Hepatocyte (in vitro differentiated cells): ENCODE data around the gene PTPRM. TPM values are rescaled to one million over a fixed set of nuclear protein-coding genes. Genes with fewer than 3 reads are reported as not detected.

Experiments
- DNase-seq: peaks from one replicate; pipeline ENCODE4 v3.0.0-alpha.2; 2016; ENCODE audit warnings: low spot score
- H2AFZ ChIP-seq: fragments of 200-600 bp; sonication (generic); 2 replicates; pipeline ENCODE4 v1.6.0; 2016; ENCODE audit warnings: antibody characterized with exemption, mild to moderate bottlenecking
- H3K27ac ChIP-seq: fragments of 200-600 bp; sonication (generic); 2 replicates; pipeline ENCODE4 v1.5.1; 2016; ENCODE audit warnings: mild to moderate bottlenecking
- H3K27me3 ChIP-seq: fragments of 200-600 bp; sonication (generic); 2 replicates; pipeline ENCODE4 v1.6.1; 2016
- H3K36me3 ChIP-seq: fragments of 200-600 bp; sonication (generic); replicated peaks from 2 replicates; pipeline ENCODE4 v1.5.1; 2016; ENCODE audit warnings: low read depth; ENCODE audit not compliant: insufficient read depth
- H3K4me1 ChIP-seq: fragments of 200-600 bp; sonication (generic); 2 replicates; pipeline ENCODE4 v1.5.1; 2016; ENCODE audit warnings: mild to moderate bottlenecking, moderate library complexity; ENCODE audit not compliant: insufficient read depth
- H3K4me2 ChIP-seq: fragments of 200-600 bp; sonication (generic); 2 replicates; pipeline ENCODE4 v1.6.0; 2016
- H3K4me3 ChIP-seq: fragments of 200-600 bp; sonication (generic); 2 replicates; pipeline ENCODE4 v1.5.1; 2016; ENCODE audit warnings: mild to moderate bottlenecking
- H3K79me2 ChIP-seq: fragments of 200-600 bp; sonication (generic); 2 replicates; pipeline ENCODE4 v1.6.0; 2017; ENCODE audit warnings: mild to moderate bottlenecking
- H3K9me2 ChIP-seq: fragments of 200-600 bp; sonication (generic); replicated peaks from 2 replicates; pipeline ENCODE4 v1.6.0; 2017; ENCODE audit warnings: mild to moderate bottlenecking; ENCODE audit not compliant: insufficient read depth
- H3K9me3 ChIP-seq: fragments of 200-600 bp; sonication (generic); 2 replicates; pipeline ENCODE4 v1.5.1; 2016; ENCODE audit warnings: low read depth, mild to moderate bottlenecking
- H4K20me1 ChIP-seq: fragments of 200-600 bp; sonication (generic); 2 replicates; pipeline ENCODE4 v1.6.0; 2016; ENCODE audit warnings: mild to moderate bottlenecking; ENCODE audit not compliant: insufficient read depth, poor library complexity, severe bottlenecking
- CTCF ChIP-seq: fragments of 200-600 bp; sonication (generic); IDR thresholded peaks from 2 replicates; pipeline ENCODE4 v1.5.1; 2016; ENCODE audit warnings: antibody characterized with exemption, mild to moderate bottlenecking; ENCODE audit not compliant: poor library complexity
- EZH2 ChIP-seq: fragments of 200-600 bp; sonication (generic); IDR thresholded peaks from 2 replicates; pipeline ENCODE4 v1.6.1; 2016; ENCODE audit warnings: antibody characterized with exemption, mild to moderate bottlenecking, borderline replicate concordance
- EZH2phosphoT487 ChIP-seq: fragments of 200-600 bp; sonication (generic); IDR thresholded peaks from one replicate; pipeline ENCODE4 v1.6.1; 2018; ENCODE audit warnings: antibody characterized with exemption, mild to moderate bottlenecking, low read depth, moderate library complexity; ENCODE audit not compliant: unreplicated experiment, severe bottlenecking
- WGBS: methylation state at CpG from one replicate; pipeline ENCODE4 v1.1.6; 2016; ENCODE audit warnings: low lambda C conversion rate; ENCODE audit errors: missing lambda C conversion rate; 5-methylcytosine and 5-hydroxymethylcytosine counted together
- polyA plus RNA-seq: library from polyadenylated mRNA; unstranded; fragments of >200 nt; fragmentation: Nextera tagmentation; extraction: Ambion mirVana; gene quantifications from 2 replicates; pipeline ENCODE4 v1.2.1, GENCODE V29; 2016
- total RNA-seq: library from RNA; depleted of rRNA; stranded (reverse); fragments of >200 nt; gene quantifications from 2 replicates; pipeline ENCODE4 v1.2.3, GENCODE V29; 2014

PTPRM gene
- total and polyA plus RNA-seq, 2 experiments from 2014 or later = 26.1 to 47.4 TPM

GRCh38 chr18:8097399-8097798 is 530.3 kb downstream of the PTPRM start:
- Histone ChIP-seq H4K20me1 (no peaks in the 10 kb centered on the region), H3K4me3 (no peak overlapping the region), H3K9me2 (no peaks in the 10 kb centered on the region), H3K27me3 (no peaks in the 10 kb centered on the region), H3K79me2 (no peaks in the 10 kb centered on the region), H3K4me1 (no peaks in the 10 kb centered on the region), H3K9me3 (no peaks in the 10 kb centered on the region), H2AFZ (no peak overlapping the region), H3K36me3 (no peaks in the 10 kb centered on the region), H3K4me2 (no peak overlapping the region), H3K27ac (no peak overlapping the region)
- TF ChIP-seq EZH2 (no peak), CTCF (no peak), EZH2phosphoT487 (no peak)
- DNase-seq = no peak

GRCh38 chr18:8097927-8098326 is 530.8 kb downstream of the PTPRM start:
- DNase-seq = no peak
- Histone ChIP-seq H3K4me3 (no peak overlapping the region), H3K27ac (no peak overlapping the region), H3K9me2 (no peaks in the 10 kb centered on the region), H3K36me3 (no peaks in the 10 kb centered on the region), H4K20me1 (no peaks in the 10 kb centered on the region), H3K79me2 (no peaks in the 10 kb centered on the region), H3K4me2 (no peak overlapping the region), H3K4me1 (no peaks in the 10 kb centered on the region), H3K9me3 (peaks cover 3% of the 10 kb centered on the region), H3K27me3 (no peaks in the 10 kb centered on the region), H2AFZ (no peak overlapping the region)
- TF ChIP-seq EZH2phosphoT487 (no peak), CTCF (no peak), EZH2 (no peak)
- 72% methylated on average over 1 of the region's 1 CpG for WGBS

GRCh38 chr18:8106603-8107002 is 539.5 kb downstream of the PTPRM start:
- Histone ChIP-seq H3K27ac (no peak overlapping the region), H3K4me1 (no peaks in the 10 kb centered on the region), H3K9me3 (peaks cover 5% of the 10 kb centered on the region), H3K4me3 (no peak overlapping the region), H2AFZ (no peak overlapping the region), H3K9me2 (no peaks in the 10 kb centered on the region), H3K27me3 (no peaks in the 10 kb centered on the region), H4K20me1 (no peaks in the 10 kb centered on the region), H3K4me2 (no peak overlapping the region), H3K36me3 (no peaks in the 10 kb centered on the region), H3K79me2 (no peaks in the 10 kb centered on the region)
- DNase-seq = no peak
- TF ChIP-seq CTCF (no peak), EZH2phosphoT487 (no peak), EZH2 (no peak)
- WGBS = 95% methylated on average over 4 of the region's 4 CpGs

GRCh38 chr18:8107426-8107825 is 540.3 kb downstream of the PTPRM start:
- DNase-seq = no peak
- H3K79me2 ChIP-seq = no peaks in the 10 kb centered on the region
- H3K9me3 ChIP-seq = peaks cover 5% of the 10 kb centered on the region
- H3K27me3 ChIP-seq = no peaks in the 10 kb centered on the region
- no peaks in the 10 kb centered on the region for H4K20me1 ChIP-seq
- WGBS = 87% methylated on average over 2 of the region's 2 CpGs
- no peak overlapping the region for H2AFZ ChIP-seq
- H3K4me1 ChIP-seq = no peaks in the 10 kb centered on the region
- TF ChIP-seq EZH2 = no peak
- TF ChIP-seq EZH2phosphoT487 = no peak
- TF ChIP-seq CTCF = no peak
- no peak overlapping the region for H3K4me3 ChIP-seq
- no peaks in the 10 kb centered on the region for H3K36me3 ChIP-seq
- H3K9me2 ChIP-seq = no peaks in the 10 kb centered on the region
- no peak overlapping the region for H3K4me2 ChIP-seq
- H3K27ac ChIP-seq = no peak overlapping the region
